SK-N-MC (cell line): Measurements from ENCODE around the gene POU2F3.

Experiments
- EZH2 ChIP-seq: fragments of 200-600 bp; sonication (generic); IDR thresholded peaks from one replicate; pipeline ENCODE4 v1.6.1; 2017; ENCODE audit warnings: antibody characterized with exemption
- FOXP2 ChIP-seq: optimal IDR thresholded peaks from 2 replicates; pipeline ENCODE3; 2011; ENCODE audit warnings: mild to moderate bottlenecking, moderate library complexity; ENCODE audit not compliant: insufficient read depth; ENCODE audit errors: extremely low read length, control extremely low read depth
- POLR2AphosphoS5 ChIP-seq: IDR thresholded peaks from 2 replicates; pipeline ENCODE4 v1.6.1; 2012; ENCODE audit warnings: mild to moderate bottlenecking, low read depth, low read length, borderline replicate concordance

DNA sequence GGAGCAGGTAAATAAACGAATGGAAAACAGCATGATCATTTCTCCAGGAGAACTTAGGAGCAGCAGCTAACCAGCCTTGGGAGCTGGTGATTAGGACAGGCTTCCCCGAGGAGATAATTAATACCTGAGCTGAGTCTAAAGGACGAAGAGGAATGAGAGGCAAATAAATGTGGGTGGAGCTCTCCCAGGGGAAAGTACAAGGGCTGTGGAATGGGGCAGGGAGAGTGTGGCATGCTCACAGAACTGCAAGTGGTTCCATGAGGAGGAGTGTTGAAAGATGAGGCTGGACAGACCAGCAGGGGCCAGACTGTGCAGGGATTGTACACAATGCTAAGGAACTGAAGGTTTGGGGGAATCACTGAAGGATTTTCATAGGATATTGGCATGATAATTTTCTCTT lies 70.9 kb downstream of the POU2F3 start:
- no peak for TF ChIP-seq EZH2
- TF ChIP-seq POLR2AphosphoS5: no peak
- no peak for TF ChIP-seq FOXP2
